ENCODE data around the gene MITF.

Gene MITF

DNA sequence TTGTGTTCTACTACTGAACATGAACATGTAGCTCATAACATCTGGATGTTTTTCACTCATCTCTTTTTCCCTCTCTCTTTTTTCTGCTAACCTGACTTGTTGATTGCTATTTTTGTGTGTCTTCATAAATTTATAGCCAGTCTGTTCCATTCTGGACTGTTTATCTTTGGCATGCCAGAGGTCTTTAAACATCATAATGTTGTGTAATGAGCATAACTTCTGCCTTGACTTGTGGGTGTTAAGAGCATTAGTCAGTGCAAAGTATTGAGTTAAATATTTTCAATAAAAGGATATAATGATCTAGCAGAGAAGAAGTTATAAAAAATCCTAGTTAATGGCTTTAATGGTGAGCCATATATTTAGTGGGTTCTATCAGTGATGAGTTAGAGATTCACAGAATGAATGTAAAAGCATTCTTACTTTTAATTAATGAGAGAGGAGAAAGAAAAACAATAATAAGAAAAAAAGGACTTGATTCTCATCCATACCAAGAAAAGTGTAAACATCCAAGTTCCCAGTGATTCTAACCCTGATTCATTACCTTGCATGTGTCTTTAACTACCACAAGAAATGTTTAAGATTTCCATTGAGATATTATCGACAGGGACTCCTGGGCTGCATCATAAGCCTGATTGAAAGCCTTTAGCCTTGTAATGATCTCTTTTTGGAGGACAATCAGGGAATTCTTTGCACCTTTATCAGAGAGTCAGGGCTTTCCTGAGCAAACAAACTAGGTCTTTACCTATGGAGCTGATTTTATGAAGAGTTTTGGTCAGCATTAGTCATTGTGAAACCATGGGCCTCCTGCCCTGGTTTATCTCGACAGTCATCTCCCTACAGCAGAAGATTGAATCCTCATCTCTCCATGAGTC is 22.9 kb downstream of the MITF start:
- no peak for DNase-seq

GRCh38 chr3:69762768-69763229 is 23.5 kb downstream of the MITF start:
- DNase-seq, result no peak

GRCh38 chr3:69763458-69763857 is 24.2 kb downstream of the MITF start:
- no peak for DNase-seq

- no peak for DNase-seq
Observed at GRCh38 chr3:69764121-69764741, 25.0 kb downstream of the MITF start.

GRCh38 chr3:69764861-69765260 is 25.6 kb downstream of the MITF start:
- DNase-seq, result no peak

DNA sequence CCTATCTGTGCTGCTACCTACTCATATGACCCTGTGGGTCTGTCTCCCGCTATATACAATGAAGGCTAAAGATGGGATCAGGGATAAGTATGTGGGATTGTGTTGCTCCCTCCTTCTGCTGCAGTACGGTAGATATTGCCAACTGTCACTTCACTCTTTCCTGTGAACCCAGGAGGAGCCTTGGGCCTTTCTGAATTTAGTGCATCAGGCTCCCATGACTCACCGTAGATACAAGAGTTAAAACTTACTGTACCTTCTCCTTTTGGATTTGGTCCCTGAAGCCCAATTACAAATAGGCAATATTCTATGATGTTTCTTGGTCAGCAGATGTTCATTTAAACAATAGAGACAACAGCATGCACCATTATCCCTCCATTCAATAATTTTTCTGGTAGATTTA is 27.4 kb downstream of the MITF start:
- no peak for DNase-seq

- DNase-seq, result no peak
Observed at GRCh38 chr3:69767571-69767970, 28.3 kb downstream of the MITF start.

GRCh38 chr3:69768438-69768837 is 29.2 kb downstream of the MITF start:
- DNase-seq, result no peak

DNA sequence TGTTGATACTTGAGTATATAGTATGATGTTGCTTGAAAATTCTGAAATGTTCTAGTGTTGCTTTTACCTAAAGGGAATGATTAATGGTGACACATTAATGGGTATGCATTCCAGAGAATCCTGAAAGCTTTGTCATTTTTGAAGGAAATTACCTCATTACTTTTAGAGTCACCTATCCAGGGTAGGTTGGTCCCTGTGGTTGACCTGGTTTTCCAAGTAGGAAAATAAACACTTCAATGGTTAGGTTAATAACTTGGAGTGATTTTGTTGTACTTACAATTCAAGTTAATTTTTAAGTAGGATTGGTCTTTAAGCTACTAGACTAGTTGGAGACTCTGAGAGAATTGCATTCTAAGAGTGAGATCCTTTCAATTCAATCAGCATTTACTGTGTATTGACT is 31.0 kb downstream of the MITF start:
- DNase-seq, result no peak

DNA sequence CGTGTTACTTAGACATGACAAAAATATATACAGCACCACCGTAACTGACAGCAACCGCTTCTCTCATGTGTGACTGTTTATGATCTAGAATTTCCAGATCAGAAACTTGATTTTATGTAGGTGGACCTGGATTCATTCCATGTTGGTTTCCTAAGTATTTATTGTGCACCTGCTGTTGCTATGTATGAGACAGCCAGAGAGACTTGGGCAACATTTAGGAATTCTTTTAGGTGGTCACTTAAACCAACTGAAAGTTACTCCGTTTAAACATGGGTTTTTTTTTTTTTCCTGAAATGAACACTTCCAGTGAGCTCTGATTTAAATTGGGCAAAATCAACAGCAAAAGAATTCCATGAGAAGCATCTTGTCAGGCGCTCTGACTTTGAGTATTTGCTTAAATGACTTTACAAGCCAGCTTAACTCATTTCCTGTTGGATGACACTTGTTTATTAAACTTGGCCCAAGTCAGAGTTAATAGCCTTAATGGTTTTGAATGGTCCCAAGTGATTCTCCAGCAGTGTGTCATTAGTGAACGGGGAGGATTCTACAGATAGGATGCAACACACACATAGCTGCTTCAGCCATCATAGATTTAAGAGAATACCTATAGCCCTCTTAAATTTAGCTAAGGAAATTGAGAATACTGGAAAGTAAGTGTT is 31.8 kb downstream of the MITF start:
- no peak for DNase-seq

- no peak for DNase-seq
Observed at GRCh38 chr3:69772152-69772867, 33.0 kb downstream of the MITF start.

GRCh38 chr3:69774029-69774428 is 34.8 kb downstream of the MITF start:
- no peak for DNase-seq

DNA sequence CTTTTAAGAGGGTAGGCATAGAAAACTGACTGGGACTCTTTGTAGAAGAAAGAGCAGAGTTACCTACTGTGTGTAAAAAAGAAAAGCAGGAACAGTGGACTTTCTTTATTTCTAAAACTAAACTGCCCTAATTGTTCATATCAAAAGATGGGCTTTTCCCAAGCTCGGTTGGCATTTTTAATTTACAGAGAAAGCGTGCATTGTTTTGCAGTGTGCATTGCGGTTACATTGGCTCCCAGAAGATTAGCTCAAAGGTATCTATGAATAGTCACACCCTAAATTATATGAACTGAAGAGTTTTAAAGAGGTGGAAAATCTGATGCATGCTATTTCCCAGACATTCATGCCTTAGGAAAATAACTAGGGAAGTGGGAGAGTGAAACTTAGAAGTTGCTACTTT is 36.5 kb downstream of the MITF start:
- no peak for DNase-seq

DNA sequence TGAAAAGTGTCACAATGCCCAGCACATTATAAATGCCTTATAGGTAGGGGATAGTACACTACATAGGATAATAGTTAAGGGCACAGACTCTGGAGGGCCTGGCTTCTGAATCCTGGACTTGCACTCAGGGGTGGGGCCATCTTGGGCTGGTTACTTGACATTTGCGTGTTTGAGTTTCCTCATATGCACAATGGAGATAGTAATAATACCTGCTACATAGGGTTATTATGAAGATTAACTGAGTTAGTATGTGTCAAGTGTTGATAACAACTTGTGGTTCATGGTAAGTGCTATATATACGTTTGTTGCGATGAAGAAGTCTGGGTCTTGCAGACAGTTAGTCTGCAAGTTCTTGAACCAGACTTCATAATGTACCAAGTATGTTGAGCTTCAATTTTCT is 37.0 kb downstream of the MITF start:
- no peak for DNase-seq

- DNase-seq, result no peak
Observed at GRCh38 chr3:69776920-69777581, 37.8 kb downstream of the MITF start.

DNA sequence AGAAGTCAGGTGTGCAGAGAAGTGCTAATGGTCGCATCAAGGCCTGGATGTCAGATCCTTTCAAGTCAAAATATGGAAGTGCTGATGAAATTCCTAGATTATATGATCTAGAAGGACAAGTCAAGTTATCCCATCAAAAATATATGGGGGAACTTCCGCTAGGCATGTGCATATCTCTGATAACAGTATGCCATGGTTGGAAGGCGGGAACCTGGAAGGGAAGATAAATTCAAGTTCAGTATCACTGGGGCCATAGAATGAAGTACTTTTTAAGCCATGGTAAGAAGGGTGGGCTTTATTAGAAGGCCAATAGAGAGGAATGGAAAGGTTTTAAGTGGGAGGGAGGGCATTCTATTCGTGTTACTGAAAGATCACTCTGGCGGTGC is 38.3 kb downstream of the MITF start:
- no peak for DNase-seq

GRCh38 chr3:69781593-69781992 is 42.3 kb downstream of the MITF start:
- DNase-seq, result no peak

DNA sequence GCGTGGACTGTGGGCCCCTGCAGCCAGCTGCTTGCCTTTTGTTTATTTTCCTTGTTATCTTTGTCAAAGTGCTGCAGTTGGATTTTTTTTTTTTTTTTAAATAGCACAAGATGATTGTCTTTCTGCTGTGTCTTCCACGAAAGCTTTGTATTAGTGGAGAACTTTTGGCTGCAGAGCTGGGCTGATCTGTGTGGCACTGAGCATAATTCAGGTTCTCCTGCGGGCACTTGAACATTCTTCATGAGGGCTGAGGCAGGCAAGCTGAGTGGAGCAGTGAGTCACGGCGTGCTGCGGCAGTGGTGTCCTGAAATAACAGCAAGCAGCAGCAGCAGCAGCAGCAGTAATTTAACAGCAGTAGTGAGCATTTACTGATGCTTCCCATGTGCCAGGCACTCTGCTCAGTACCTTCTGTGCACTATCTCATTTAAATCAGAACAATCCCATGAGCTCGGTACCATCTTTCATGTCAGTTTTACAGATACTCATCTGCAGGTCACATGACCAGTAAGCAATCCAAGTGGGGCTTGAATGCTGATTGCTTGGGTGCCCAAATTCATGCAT is 45.8 kb downstream of the MITF start:
- DNase-seq, result no peak

DNA sequence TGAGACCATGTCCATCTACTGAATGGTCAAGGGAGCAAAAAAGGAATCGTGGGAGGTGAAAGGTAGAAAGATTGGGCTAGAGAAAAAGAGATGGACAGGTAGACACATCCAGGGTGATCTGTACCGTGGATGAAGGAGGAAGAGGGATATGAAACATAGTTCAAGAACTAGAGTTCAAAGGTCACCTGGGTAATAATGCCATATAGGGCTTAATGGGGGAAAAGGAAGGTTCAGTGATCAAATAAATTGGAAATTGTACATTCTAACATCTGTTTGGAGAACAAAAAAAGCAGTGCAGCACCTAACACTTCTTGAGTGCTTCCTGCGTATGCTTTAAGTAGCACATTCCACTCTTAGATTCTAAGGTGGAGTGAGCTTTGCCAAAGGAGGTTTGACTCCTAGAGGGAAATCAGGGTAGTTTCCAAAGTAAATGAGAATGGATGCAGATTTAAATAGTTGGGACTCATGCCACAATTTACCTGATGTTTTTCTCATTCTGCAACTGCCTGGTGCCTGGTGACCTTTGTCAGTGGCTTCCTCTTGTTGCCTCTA is 46.6 kb downstream of the MITF start:
- DNase-seq, result no peak

- DNase-seq, result no peak
Observed at GRCh38 chr3:69786854-69787253, 47.6 kb downstream of the MITF start.

GRCh38 chr3:69787436-69788168 is 48.3 kb downstream of the MITF start:
- no peak for DNase-seq

Measured in CD4-positive, alpha-beta T cell treated with Interleukin-4 for 4 hours (primary cell).